IPS-20b (cell line): Measurements from ENCODE around the gene VAC14.

Source experiments
- H3K27ac ChIP-seq: one replicate; pipeline ENCODE4 v1.5.1; 2013; ENCODE audit warnings: low read length
- H3K27me3 ChIP-seq: 2 replicates; pipeline ENCODE4 v1.6.1; 2013; ENCODE audit warnings: mild to moderate bottlenecking, low read length, inconsistent platforms; ENCODE audit not compliant: insufficient read depth
- H3K36me3 ChIP-seq: 2 replicates; pipeline ENCODE4 v1.6.1; 2013; ENCODE audit warnings: low read depth, mild to moderate bottlenecking, inconsistent platforms, low read length, moderate library complexity; ENCODE audit not compliant: insufficient read depth
- H3K4me1 ChIP-seq: 2 replicates; pipeline ENCODE4 v1.6.1; 2013; ENCODE audit warnings: mild to moderate bottlenecking, control low read depth, inconsistent platforms, low read length, moderate library complexity; ENCODE audit not compliant: insufficient read depth
- H3K4me3 ChIP-seq: 2 replicates; pipeline ENCODE4 v1.5.1; 2013; ENCODE audit warnings: mild to moderate bottlenecking, low read length, inconsistent platforms
- H3K9ac ChIP-seq: 2 replicates; pipeline ENCODE4 v1.6.1; 2013; ENCODE audit warnings: low read depth, mild to moderate bottlenecking, inconsistent platforms, low read length, moderate library complexity
- H3K9me3 ChIP-seq: 2 replicates; pipeline ENCODE4 v1.6.1; 2013; ENCODE audit warnings: mild to moderate bottlenecking, low read depth, low read length, inconsistent platforms; ENCODE audit not compliant: insufficient read depth

VAC14 gene

DNA sequence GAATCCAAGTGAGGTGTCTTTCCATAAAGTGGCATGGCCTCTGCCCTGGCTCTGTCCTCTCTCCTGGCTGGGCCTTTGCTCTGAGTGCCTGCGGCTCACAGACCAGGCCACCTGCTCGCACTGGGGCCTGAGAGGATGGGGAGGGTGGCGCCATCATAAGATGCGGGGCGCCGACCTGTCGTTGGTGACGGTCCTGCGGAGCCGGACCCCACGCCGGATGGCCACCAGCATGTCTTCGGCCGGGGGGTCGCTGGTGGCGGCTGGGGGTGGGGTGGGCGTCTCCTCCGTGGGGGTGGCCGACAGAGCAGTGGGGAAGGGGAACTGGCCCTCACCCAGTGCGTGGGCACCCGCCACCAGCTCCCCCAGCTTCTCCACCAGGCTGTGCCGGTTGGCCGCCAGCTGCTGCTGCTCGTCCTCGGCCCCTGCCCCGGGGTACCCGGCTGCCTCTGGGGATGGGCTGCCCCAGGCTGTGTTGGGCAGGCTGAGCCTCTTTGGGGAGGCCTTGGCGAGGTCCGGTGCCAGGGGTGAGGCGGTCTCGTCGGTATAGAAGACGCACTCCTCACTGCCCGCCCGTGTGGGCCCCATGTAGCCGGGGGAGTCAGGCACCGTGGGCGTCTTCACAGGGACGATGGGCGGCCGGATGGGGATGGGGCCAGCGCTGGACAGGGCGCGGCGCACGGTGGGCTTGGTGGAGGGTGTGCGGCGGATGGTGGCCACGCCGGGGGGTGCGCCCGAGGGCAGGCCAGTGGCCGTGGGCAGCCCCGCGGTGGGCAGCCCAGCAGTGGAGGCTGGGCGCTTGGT lies 137.2 kb downstream of the VAC14 start:
- Histone ChIP-seq H3K9ac (no peak overlapping the region), H3K9me3 (peaks cover 2% of the 10 kb centered on the region; the same call in 1 of the 2 replicates), H3K27ac (no peak overlapping the region), H3K27me3 (no peaks in the 10 kb centered on the region), H3K4me3 (no peak overlapping the region), H3K36me3 (peaks cover 24% of the 10 kb centered on the region), H3K4me1 (peaks cover 4% of the 10 kb centered on the region; the same call in 1 of the 2 replicates)

DNA sequence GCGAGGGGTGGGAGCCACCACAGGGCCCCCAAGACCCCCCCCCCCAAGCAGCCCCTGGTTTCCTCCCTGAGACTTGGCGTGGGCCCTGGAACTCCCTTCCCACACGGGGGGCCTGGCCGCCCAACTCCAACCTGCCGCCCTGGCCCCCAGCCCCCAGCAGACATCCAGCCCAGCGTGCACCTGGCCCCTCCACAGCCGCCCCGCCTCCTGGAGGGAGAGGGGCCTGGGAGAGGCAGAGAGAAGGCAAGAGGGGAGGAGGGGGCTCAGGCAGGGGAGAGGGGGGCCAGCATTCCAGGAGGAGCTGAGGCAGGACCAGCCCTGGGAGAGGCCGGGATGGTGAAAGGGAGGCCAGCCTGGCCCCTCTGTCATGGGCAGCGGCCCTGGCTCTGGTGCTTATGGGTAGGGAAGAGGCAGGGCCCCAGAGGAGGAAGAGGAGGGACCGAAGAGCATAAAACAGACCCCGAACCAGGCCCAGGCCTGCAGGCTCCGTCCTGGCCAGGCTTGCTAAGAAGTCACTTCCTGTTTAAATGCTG lies 137.9 kb downstream of the VAC14 start:
- Histone ChIP-seq H3K27me3 (no peaks in the 10 kb centered on the region), H3K36me3 (peaks cover 17% of the 10 kb centered on the region), H3K4me1 (peaks cover 4% of the 10 kb centered on the region; the same call in 1 of the 2 replicates), H3K27ac (no peak overlapping the region), H3K9me3 (no peaks in the 10 kb centered on the region), H3K4me3 (no peak overlapping the region), H3K9ac (no peak overlapping the region)

DNA sequence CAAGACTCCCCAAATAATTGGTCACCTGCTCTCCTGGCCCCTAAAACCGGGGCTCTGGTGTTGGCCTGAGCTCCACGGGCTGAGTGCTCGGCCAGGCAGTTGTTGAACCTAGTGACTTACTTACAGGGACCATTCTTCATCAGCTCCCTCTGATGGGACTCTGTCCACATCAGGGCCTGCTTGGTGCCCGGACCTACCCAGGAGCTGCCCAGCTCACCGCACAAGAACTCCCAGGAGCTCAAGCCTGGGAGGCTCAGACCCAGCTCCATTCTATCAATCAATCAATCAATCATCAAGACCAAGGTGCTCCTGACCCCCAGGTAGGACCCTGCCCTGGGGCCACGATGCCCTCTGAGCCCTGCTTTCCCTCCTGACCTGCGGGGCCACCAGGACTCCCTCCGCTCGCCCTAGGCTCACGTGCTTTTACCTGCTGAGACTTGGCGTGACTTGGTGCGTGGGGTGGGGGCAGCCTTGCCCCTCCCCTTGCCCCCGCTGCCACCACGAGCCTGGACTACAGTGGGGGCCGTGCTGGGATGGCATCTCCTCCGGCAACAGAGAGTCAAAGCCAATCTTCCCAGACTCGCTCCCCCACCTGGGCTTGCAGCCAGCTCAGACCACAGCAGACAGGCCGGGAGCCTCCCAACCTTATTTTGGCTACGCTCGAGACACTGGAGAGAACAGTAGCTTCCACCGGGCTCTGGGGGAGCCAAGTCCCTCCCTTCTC lies 138.9 kb downstream of the VAC14 start:
- Histone ChIP-seq H3K4me3 (no peak overlapping the region), H3K27me3 (no peaks in the 10 kb centered on the region), H3K27ac (no peak overlapping the region), H3K9ac (no peak overlapping the region), H3K4me1 (peaks cover 4% of the 10 kb centered on the region; the same call in 1 of the 2 replicates), H3K9me3 (no peaks in the 10 kb centered on the region), H3K36me3 (peaks cover 15% of the 10 kb centered on the region)

DNA sequence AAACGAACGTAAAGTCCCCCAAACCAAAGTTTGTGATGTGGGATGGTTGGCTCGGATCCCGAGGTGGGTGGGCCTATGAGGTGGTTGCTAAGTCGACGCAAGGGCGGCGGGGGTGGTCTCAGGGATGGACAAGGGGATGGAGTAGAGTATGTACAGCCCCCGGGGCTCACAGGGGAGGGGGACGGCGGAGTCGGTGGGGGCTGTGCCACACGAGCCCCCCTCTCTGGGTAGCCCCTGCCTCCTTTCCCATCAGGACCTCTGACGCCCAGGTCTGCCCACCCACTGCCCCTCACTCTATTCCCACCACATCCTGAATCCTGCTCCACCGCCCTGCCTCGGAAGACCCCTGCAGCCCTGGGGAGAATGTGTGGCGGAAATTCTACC lies 139.4 kb downstream of the VAC14 start:
- peaks cover 11% of the 10 kb centered on the region for H3K36me3 ChIP-seq
- H3K27ac ChIP-seq, result no peak overlapping the region
- H3K4me1 ChIP-seq, result peaks cover 4% of the 10 kb centered on the region; the same call in 1 of the 2 replicates
- H3K9me3 ChIP-seq, result no peaks in the 10 kb centered on the region
- no peak overlapping the region for H3K4me3 ChIP-seq
- no peak overlapping the region for H3K9ac ChIP-seq
- no peaks in the 10 kb centered on the region for H3K27me3 ChIP-seq

DNA sequence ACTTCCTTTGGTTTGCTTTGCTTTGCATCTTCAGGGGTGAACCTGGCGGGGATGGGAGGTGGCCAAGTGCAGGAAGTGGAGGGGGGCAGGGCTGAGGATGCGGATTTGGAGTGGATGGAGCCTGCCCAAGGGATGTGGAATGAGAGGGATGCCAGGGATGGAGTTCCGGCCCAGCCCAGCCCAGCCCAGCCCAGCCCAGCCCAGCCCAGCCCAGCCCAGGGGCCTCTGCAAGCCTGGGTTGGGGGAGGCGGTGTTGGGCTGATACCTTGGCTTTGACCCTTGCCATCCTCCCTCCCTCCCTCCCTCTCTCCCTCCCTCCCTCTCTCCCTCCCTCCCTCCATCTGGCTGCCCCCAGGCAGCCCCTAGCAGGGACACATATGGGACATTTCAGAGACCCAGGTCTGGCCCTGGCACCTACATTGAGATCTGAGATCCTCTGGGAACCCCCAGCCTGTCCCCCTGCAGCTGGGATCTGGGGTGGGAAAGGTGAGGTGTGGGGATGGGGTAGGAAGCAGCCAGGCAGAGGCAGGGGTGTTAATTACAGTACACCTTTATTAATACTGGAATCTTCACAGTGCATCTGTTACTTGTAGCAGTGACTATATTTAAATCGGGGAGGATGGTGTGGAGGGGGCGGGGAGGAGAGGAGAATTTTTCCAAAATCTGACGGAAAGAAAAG lies 140.1 kb downstream of the VAC14 start:
- Histone ChIP-seq H3K27ac (no peak overlapping the region), H3K36me3 (peaks cover 7% of the 10 kb centered on the region), H3K9ac (no peak overlapping the region), H3K4me1 (peaks cover 4% of the 10 kb centered on the region; the same call in 1 of the 2 replicates), H3K9me3 (no peaks in the 10 kb centered on the region), H3K27me3 (no peaks in the 10 kb centered on the region), H3K4me3 (no peak overlapping the region)

DNA sequence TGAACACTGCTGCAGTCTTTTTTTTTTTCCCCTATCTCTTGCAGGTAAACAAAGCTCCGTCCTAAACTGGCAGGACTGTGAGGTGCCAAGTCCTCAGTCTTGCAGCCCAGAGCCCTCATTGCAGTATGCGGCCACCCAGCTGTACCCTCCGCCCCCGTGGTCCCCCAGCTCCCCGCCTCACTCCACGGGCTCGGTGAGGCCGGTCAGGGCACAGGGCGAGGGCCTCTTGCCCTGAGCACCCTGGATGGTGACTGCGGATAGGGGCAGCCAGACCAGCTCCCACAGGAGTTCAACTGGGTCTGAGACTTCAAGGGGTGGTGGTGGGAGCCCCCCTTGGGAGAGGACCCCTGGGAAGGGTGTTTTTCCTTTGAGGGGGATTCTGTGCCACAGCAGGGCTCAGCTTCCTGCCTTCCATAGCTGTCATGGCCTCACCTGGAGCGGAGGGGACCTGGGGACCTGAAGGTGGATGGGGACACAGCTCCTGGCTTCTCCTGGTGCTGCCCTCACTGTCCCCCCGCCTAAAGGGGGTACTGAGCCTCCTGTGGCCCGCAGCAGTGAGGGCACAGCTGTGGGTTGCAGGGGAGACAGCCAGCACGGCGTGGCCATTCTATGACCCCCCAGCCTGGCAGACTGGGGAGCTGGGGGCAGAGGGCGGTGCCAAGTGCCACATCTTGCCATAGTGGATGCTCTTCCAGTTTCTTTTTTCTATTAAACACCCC lies 140.8 kb downstream of the VAC14 start:
- Histone ChIP-seq H3K9ac (no peak overlapping the region), H3K4me1 (peaks cover 4% of the 10 kb centered on the region; the same call in 1 of the 2 replicates), H3K27ac (no peak overlapping the region), H3K4me3 (no peak overlapping the region), H3K9me3 (no peaks in the 10 kb centered on the region), H3K27me3 (no peaks in the 10 kb centered on the region), H3K36me3 (0 out of 2 replicates have a peak, but pooled peaks cover 2% of the 10 kb centered on the region)

DNA sequence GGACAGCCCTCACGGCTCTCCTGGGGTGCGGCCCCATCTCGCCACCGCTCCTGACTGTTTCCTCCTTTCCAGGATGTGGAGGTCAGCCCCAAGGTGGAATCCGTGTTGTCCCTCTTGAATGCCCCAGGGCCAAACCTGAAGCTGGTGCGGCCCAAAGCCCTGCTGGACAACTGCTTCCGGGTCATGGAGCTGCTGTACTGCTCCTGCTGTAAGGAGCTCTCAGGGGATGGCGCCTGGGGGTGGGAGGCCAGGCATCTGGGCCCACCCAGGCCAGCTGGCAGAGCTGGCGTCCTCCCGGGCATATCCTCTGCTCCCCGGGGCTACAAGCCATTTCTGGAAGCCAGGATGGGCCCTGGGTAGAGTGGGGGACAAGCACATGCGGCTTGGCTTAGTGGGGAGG lies 141.4 kb downstream of the VAC14 start:
- no peaks in the 10 kb centered on the region for H3K36me3 ChIP-seq
- no peaks in the 10 kb centered on the region for H3K27me3 ChIP-seq
- H3K4me1 ChIP-seq, result peaks cover 4% of the 10 kb centered on the region; the same call in 1 of the 2 replicates
- no peak overlapping the region for H3K4me3 ChIP-seq
- H3K9me3 ChIP-seq, result no peaks in the 10 kb centered on the region
- H3K27ac ChIP-seq, result no peak overlapping the region
- H3K9ac ChIP-seq, result no peak overlapping the region

DNA sequence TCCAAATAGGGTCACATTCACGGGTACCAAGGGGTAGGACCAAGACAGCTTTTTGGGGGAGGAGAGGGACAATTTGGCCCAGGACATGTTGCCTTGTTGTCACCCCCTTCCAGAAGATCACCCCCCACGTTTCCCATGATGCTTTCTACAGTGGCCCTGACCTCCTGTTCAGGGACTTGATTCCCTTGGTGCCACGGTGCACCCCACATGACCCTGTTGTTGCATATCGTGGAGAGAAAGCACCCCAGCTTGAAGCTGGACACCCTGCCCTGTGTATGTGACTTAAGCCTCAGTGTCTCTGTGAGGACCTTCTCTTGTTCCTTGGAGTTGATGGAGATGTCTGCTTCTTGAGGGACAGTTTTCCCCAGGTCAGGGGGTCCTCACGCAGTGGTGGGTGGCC lies 142.0 kb downstream of the VAC14 start:
- H3K36me3 ChIP-seq, result no peaks in the 10 kb centered on the region
- no peak overlapping the region for H3K27ac ChIP-seq
- peaks cover 4% of the 10 kb centered on the region; the same call in 1 of the 2 replicates for H3K4me1 ChIP-seq
- H3K9ac ChIP-seq, result no peak overlapping the region
- H3K4me3 ChIP-seq, result no peak overlapping the region
- H3K9me3 ChIP-seq, result no peaks in the 10 kb centered on the region
- H3K27me3 ChIP-seq, result no peaks in the 10 kb centered on the region

DNA sequence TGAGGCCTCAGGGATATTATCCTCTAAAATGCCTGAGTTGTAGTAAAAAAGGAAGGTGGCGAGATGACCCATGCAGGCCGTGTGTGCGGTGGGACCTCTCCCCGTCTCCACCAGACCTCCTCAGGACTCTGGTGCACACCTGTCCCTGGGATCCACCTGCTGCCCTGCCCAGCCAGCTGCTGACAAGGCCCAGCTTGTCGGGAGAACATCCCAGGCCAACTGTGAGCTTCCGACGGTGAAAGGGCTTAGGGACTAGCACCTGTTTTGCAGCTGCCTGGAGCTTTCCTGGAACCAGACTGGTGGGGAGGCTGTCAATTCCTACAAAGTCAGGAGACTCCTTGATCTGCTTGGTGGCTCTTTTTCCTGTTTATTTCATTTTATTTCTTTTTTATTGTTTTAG lies 143.0 kb downstream of the VAC14 start:
- Histone ChIP-seq H3K4me3 (no peak overlapping the region), H3K9me3 (no peaks in the 10 kb centered on the region), H3K27ac (no peak overlapping the region), H3K4me1 (peaks cover 4% of the 10 kb centered on the region; the same call in 1 of the 2 replicates), H3K36me3 (no peaks in the 10 kb centered on the region), H3K9ac (no peak overlapping the region), H3K27me3 (no peaks in the 10 kb centered on the region)

DNA sequence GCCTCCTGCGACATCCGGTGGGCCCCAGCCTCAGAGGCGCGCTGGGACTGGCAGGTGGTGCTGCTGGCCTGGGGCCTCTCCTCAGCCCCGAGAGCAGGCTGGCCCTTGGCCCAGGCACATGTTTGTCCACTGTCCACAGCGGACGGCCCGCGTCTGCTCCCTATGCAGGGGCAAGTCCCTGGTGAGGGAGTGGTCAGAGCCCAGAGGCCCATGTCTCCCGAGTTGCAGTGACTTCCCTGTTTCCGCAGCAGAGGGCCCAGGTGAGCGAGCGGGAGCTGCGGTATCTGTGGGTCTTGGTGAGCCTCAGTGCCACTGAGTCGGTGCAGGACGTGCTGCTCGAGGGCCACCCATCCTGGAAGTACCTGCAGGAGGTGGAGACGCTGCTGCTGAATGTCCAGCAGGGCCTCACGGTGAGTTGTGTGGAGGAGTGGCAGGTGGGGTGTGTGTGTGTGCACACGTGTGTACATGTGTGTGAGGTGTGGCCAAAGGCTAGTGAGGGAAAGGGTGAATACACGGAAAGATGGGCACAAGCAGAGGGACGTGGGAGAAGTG lies 144.2 kb downstream of the VAC14 start:
- no peaks in the 10 kb centered on the region for H3K27me3 ChIP-seq
- no peak overlapping the region for H3K4me3 ChIP-seq
- no peak overlapping the region for H3K27ac ChIP-seq
- H3K36me3 ChIP-seq, result no peaks in the 10 kb centered on the region
- peaks cover 4% of the 10 kb centered on the region; the same call in 1 of the 2 replicates for H3K4me1 ChIP-seq
- H3K9ac ChIP-seq, result no peak overlapping the region
- H3K9me3 ChIP-seq, result no peaks in the 10 kb centered on the region
